ENCODE measurements around the gene DARS1.
"Not testable (repeated sequence)": the region's sequence is repeated elsewhere in the genome, so short reads cannot be mapped to it uniquely, and the experiment has no call there.

The DARS1 gene

GRCh38 chr2:135882415-135882814 lies 103.0 kb downstream of the DARS1 start:
- no peak for DNase-seq (ENCODE audit: low read depth)

- not testable (repeated sequence) for DNase-seq (ENCODE audit: low read depth)
Measured at GRCh38 chr2:135876770-135877169, 108.7 kb downstream of the DARS1 start.

DNA sequence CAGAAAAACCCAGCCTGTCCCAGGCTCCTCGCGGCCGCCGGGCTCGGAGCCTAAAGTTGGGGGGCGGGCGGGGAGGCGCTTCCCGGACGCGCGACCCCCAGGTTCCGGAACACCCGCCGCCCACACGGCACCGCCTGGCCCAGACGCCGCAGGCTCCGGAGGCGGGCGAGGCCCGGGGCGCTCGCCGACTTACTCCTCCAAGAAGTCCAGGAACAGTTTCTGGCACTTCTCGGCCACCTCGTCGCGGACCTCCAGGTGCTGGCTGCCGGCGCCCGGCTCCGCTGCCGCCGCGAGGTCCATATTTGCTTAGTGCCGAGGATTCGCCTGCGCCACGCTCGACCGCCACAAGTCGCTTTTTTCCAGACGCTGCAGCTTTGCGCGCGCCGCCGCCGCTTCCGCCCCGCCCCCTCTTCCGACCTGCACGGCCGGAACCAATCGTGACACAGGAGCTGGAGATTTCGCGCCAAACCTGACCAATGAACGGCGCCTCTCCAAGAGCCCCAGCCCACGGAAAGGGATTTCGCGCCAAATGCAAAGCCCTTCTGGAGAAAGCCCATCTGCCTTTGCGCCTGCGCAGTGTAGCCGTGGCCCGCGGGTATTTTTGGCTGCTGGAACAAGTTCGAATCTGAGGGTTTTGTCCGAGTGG lies 109.2 kb downstream of the DARS1 start, which contains the start of gene MCM6:
TSS of gene MCM6 (minus strand) at position 378 of the 646 bp plus-strand sequence. CDS start at position 300, 78 bp downstream.
- peak; percentile 98 for DNase-seq (ENCODE audit: low read depth)

GRCh38 chr2:135875491-135876065 lies 109.8 kb downstream of the DARS1 start:
- DNase-seq (ENCODE audit: low read depth), result peak; percentile 70

DNA sequence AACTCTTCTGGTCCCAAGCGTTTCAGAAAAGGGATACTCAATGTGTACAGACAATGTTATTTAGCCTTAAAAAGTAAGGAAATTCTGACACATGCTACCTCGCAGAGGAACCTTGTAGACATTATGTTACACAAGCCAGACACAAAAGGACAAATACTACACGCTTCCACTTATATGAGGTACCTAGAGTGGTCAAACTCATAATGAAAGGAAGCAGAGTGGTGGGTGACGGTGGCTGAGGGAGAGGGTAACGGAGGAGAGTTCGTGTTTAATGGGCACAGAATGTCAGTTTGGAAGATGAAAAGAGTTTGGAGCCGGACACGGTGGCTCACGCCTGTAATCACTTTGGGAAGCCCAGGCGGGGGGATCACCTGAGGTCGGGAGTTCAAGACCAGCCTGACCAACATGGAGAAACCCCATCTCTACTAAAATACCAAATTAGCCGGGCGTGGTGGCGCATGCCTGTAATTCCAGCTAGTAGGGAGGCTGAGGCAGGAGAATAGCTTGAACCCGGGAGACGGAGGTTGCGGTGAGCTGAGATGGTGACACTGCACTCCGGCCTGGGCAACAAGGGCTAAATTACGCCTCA lies 110.6 kb downstream of the DARS1 start:
- DNase-seq (ENCODE audit: low read depth), result no peak

- DNase-seq (ENCODE audit: low read depth), result no peak
Measured at GRCh38 chr2:135870571-135870970, 114.9 kb downstream of the DARS1 start.

- no peak for DNase-seq (ENCODE audit: low read depth)
Measured at GRCh38 chr2:135863233-135863632, 122.2 kb downstream of the DARS1 start.

DNA sequence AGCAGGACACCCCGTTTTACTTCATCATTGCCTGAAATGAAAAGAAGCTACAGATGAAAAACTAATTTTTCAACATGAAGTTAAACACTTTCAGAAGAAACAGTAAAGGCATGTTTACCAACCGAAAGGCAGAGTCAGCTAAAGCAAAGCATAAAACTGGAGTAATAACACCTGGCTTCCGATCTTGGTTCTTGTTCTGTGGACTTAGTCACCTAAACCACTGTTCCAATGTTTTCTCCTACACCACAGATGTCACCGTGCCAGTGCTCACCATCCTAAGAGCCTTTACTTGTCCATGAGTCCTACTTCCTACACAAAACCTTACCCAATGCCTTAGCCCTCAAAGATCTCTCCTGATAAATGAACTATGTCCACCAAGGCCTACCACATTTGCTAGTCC lies 122.7 kb downstream of the DARS1 start:
- no peak for DNase-seq (ENCODE audit: low read depth)
